ENCODE data around the gene APOD. TPM values are rescaled to one million over a fixed set of nuclear protein-coding genes. Genes with fewer than 3 reads are reported as not detected.

APOD gene
- total and polyA plus RNA-seq, 2 of the 8 experiments (the other 6 are each of a cell fraction or from before 2014, with no cell fraction given) = not detected

DNA sequence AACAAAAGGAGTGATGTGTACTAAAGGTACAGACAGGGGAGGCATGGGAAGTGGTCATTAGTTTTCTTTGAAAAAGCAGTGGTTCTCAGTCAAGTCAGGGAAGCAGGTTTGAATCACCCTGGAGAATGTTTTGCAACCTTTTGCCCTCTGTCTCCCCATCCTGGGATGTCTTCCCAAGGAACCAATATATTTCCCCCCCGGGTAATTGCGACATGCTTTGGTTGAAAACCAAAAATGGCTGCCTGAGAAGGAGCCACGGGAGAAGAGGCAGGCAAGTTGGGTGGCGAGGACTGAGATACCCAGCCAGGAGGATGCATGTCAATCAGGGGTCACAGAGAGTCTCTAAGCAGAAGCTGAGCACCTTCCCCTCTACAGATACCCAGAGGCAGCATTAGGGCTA is 20.4 kb downstream of the APOD start:
- H2BK20ac ChIP-seq (ENCODE audit: low read length) = no peak overlapping the region
- no peak for TF ChIP-seq CTBP2 (IDR thresholded peaks at IDR 0.05; ENCODE audit: borderline replicate concordance, insufficient read depth, insufficient read length, low read length)
- TF ChIP-seq CEBPB (IDR thresholded peaks at IDR 0.05; ENCODE audit: low read depth, low read length) = peak; percentile 45; the same call in 1 of the 2 replicates
- no peak overlapping the region for H2BK5ac ChIP-seq (ENCODE audit: low read depth, low read length)
- no peak overlapping the region for H4K91ac ChIP-seq (replicated peaks; ENCODE audit: insufficient read length, low read length)
- H3K36me3 ChIP-seq (ENCODE audit: control insufficient read depth in 2 of 4, insufficient read depth in 4 of 4, low read length in 3 of 4) = no peaks in the 10 kb centered on the region
- no peak overlapping the region for H3K56ac ChIP-seq (replicated peaks; ENCODE audit: insufficient read length, low read depth, low read length)
- no peaks in the 10 kb centered on the region for H3K79me2 ChIP-seq (ENCODE audit: control insufficient read depth in 1 of 2, insufficient read depth in 2 of 2, low read length in 2 of 2)
- H2AK5ac ChIP-seq (ENCODE audit: low read depth, low read length) = no peak overlapping the region
- no peaks in the 10 kb centered on the region for H3K4me1 ChIP-seq (replicated peaks in 1 of 4; ENCODE audit: control insufficient read depth in 3 of 4, insufficient read depth in 4 of 4, low read length in 3 of 4)
- no peak overlapping the region for H3K14ac ChIP-seq (ENCODE audit: insufficient read length)
- H3K4me3 ChIP-seq (ENCODE audit: extremely low read depth in 1 of 4, insufficient read depth in 2 of 4, low read depth in 3 of 4, low read length in 4 of 4) = no peak overlapping the region
- H3K23me2 ChIP-seq (ENCODE audit: low read depth, low read length) = no peaks in the 10 kb centered on the region
- no peaks in the 10 kb centered on the region for H3K9me3 ChIP-seq (ENCODE audit: insufficient read depth in 2 of 2, low read depth in 1 of 2, low read length in 1 of 2)
- no peak overlapping the region for H3K4ac ChIP-seq (replicated peaks; ENCODE audit: insufficient read length, low read depth, low read length)
- POLR2A ChIA-PET (ENCODE audit: partially characterized antibody) = no interaction called here
- no peak for DNase-seq (ENCODE audit: low read depth in 1 of 2, low spot score in 2 of 2)
- H3K18ac ChIP-seq (ENCODE audit: extremely low read depth, low read length) = no peak overlapping the region
- CTCF ChIA-PET (ENCODE audit: partially characterized antibody) = no interaction called here
- H4K8ac ChIP-seq (ENCODE audit: extremely low read depth, insufficient read depth, low read length) = no peak overlapping the region
- 81% methylated on average over 4 of the region's 4 CpGs; no CpG with 5 or more reads in 1 of the 2 experiments for WGBS, 2 experiments (ENCODE audit: extremely low coverage in 1 of 2, insufficient coverage in 1 of 2, insufficient read length in 1 of 2, insufficient replicate concordance in 2 of 2, low coverage in 1 of 2, low lambda C conversion rate in 2 of 2, missing lambda C conversion rate in 1 of 2)
- H3K27ac ChIP-seq (ENCODE audit: low read depth, low read length) = no peak overlapping the region
- FAIRE-seq = no peak
- no peak overlapping the region for H2AFZ ChIP-seq (ENCODE audit: low read length)
- no peaks in the 10 kb centered on the region; a peak in 1 of 7 replicates for H3K27me3 ChIP-seq (replicated peaks in 1 of 4; ENCODE audit: control insufficient read depth in 3 of 4, extremely low read depth in 1 of 4, insufficient read depth in 3 of 4, low read length in 3 of 4)
- H4K20me1 ChIP-seq (replicated peaks in 1 of 2; ENCODE audit: control insufficient read depth in 1 of 2, insufficient read depth in 2 of 2, low read length in 2 of 2) = no peaks in the 10 kb centered on the region
- H4K5ac ChIP-seq (ENCODE audit: insufficient read length, low read depth, low read length) = no peak overlapping the region
- no peak overlapping the region for H3K4me2 ChIP-seq (ENCODE audit: insufficient read depth in 1 of 2, low read depth in 2 of 2, low read length in 2 of 2)
- H3K23ac ChIP-seq (ENCODE audit: insufficient read length) = no peak overlapping the region
- no peak overlapping the region for H2BK15ac ChIP-seq (ENCODE audit: low read length)
- no peak overlapping the region for H3K9ac ChIP-seq (replicated peaks in 1 of 4; ENCODE audit: extremely low read depth in 1 of 4, low read depth in 3 of 4, low read length in 3 of 4)
- no peaks in the 10 kb centered on the region for H3K79me1 ChIP-seq (ENCODE audit: low read depth, low read length)
- H2BK120ac ChIP-seq (replicated peaks; ENCODE audit: low read depth, low read length) = no peak overlapping the region
- no peak overlapping the region for H2BK12ac ChIP-seq (ENCODE audit: low read depth, low read length)
